HFF-Myc (cell line): ENCODE data around the gene DDA1.

Source experiments
- DNase-seq: peaks from one replicate; pipeline ENCODE4 v3.0.0-alpha.2; 2011; ENCODE audit warnings: low read depth; ENCODE audit errors: extremely low read depth
- H3K4me3 ChIP-seq: replicated peaks from 2 replicates; pipeline ENCODE4 v1.5.1; 2011; ENCODE audit warnings: low read depth, mild to moderate bottlenecking, control low read depth, low read length
- TF ChIP-seq, protein P1 (sequence below): IDR thresholded peaks from 2 replicates; pipeline ENCODE4 v1.5.1; 2012; ENCODE audit warnings: mild to moderate bottlenecking, low read depth, low read length, control low read depth; ENCODE audit errors: missing control alignments

Gene DDA1

GRCh38 chr19:17281391-17282304, 27.7 kb upstream of the DDA1 start, which contains the start of gene ANKLE1:
Gene ANKLE1 (plus strand): TSS chr19:17281901. CDS start chr19:17281921, 20 bp downstream.
- H3K4me3 ChIP-seq = peak within 1 kb of the TSS; percentile 48
- no peak for DNase-seq
- TF ChIP-seq, protein P1, sequence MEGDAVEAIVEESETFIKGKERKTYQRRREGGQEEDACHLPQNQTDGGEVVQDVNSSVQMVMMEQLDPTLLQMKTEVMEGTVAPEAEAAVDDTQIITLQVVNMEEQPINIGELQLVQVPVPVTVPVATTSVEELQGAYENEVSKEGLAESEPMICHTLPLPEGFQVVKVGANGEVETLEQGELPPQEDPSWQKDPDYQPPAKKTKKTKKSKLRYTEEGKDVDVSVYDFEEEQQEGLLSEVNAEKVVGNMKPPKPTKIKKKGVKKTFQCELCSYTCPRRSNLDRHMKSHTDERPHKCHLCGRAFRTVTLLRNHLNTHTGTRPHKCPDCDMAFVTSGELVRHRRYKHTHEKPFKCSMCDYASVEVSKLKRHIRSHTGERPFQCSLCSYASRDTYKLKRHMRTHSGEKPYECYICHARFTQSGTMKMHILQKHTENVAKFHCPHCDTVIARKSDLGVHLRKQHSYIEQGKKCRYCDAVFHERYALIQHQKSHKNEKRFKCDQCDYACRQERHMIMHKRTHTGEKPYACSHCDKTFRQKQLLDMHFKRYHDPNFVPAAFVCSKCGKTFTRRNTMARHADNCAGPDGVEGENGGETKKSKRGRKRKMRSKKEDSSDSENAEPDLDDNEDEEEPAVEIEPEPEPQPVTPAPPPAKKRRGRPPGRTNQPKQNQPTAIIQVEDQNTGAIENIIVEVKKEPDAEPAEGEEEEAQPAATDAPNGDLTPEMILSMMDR = no peak

DNA sequence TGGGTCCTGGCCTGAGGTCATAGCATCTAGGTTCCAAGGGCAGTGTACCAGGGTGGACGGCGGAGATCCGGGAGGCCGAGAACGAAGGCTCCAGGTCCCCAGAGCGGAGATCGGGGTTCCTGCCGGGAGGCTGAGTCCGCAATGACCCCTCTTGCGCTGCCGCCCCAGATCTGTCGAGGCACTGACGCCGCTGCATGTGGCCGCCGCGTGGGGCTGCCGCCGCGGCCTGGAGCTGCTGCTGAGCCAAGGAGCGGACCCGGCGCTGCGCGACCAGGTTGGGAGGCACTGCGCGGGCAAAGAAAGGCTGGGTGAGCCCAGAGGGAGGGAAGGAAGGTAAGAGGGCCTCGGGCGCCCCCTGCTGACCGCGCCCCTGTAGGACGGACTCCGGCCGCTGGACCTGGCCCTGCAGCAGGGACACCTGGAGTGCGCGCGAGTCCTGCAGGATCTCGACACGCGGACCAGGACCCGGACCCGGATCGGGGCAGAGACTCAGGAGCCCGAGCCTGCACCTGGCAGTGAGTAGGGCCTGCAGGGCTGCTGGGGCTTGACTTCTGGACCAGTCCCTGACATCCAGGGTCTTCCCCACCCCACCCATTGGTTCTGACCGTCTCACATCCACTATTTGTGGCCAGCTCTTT, 26.8 kb upstream of the DDA1 start:
- DNase-seq = peak; percentile 59
- peak overlapping the region; percentile 48 for H3K4me3 ChIP-seq
- TF ChIP-seq, protein P1 = peak; percentile 94

GRCh38 chr19:17283504-17283996, 25.8 kb upstream of the DDA1 start:
- TF ChIP-seq, protein P1 = no peak
- no peak overlapping the region for H3K4me3 ChIP-seq
- no peak for DNase-seq

DNA sequence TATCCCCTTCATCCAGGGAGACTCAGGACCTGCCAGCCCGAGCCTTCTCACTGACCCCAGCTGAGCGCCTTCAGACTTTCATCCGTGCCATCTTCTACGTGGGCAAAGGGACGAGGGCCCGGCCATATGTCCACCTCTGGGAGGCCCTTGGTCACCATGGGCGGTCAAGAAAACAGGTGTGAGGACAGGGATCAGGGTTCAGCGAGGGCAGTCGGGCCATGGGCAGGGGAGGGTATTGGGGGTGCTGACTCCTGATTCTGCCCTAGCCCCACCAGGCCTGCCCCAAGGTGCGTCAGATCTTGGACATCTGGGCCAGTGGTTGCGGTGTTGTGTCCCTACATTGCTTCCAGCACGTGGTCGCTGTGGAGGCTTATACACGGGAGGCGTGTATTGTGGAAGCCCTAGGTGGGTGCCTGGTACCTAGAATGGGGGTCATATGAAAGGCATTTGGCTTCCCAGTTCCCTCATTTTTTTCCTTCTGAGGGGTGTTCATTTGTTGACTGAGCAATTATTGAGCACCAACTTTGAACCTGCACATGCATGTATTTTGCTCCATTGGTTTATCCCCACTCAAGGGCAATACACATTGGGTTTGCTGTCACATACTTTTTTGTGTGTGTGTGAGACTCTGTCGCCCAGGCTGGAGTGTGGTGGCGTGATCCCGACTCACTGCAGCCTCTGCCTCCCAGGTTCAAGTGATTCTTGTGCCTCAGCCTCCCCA, 23.8 kb upstream of the DDA1 start:
- DNase-seq = no peak
- H3K4me3 ChIP-seq = no peak overlapping the region
- TF ChIP-seq, protein P1 = no peak

DNA sequence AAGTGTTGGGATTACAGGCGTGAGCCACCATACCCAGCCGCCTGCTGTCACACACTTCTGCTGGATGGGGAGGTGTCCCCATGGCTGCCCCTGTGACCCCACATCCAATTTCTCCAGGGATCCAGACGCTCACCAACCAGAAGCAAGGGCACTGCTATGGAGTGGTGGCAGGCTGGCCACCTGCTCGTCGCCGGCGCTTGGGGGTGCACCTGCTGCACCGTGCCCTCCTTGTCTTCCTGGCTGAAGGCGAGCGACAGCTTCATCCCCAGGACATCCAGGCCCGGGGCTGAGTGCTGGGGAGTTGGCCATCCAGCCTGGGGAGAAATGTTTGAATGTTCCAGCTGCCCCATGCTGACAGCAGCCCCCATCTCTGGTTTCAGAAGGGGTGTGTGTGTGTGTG, 23.1 kb upstream of the DDA1 start:
- no peak overlapping the region for H3K4me3 ChIP-seq
- DNase-seq = no peak
- TF ChIP-seq, protein P1 = no peak

GRCh38 chr19:17286752-17287151, 22.6 kb upstream of the DDA1 start:
- no peak overlapping the region for H3K4me3 ChIP-seq
- TF ChIP-seq, protein P1 = no peak
- no peak for DNase-seq
